ENCODE results near the gene GPBP1L1.
A peak's percentile ranks its signal among the peaks of the same experiment; 100 is the strongest.

Gene GPBP1L1

GRCh38 chr1:45669859-45670655 lies 16.3 kb downstream of the GPBP1L1 start:
- no peak for TF ChIP-seq ZBTB44 (tag by site-specific recombination; IDR thresholded peaks at IDR 0.05)
- TF ChIP-seq ZNF121 (tag by site-specific recombination; IDR thresholded peaks at IDR 0.05): no peak
- no peak for TF ChIP-seq SCRT2 (tag by site-specific recombination; IDR thresholded peaks at IDR 0.05)
- TF ChIP-seq MYNN (tag by site-specific recombination; IDR thresholded peaks at IDR 0.05; ENCODE audit: borderline replicate concordance): no peak
- no peak for TF ChIP-seq ZNF266 (tag by site-specific recombination; IDR thresholded peaks at IDR 0.05; ENCODE audit: low read depth)
- TF ChIP-seq SALL2 (tag by site-specific recombination; IDR thresholded peaks at IDR 0.05; ENCODE audit: borderline replicate concordance): no peak
- no peak for TF ChIP-seq ZNF626 (tag by site-specific recombination; IDR thresholded peaks at IDR 0.05)
- TF ChIP-seq GLIS1 (tag by site-specific recombination; IDR thresholded peaks at IDR 0.05): no peak
- no peak for TF ChIP-seq ZFHX2 (tag by site-specific recombination; conservative IDR thresholded peaks at IDR 0.05)
- TF ChIP-seq ZNF837 (tag by site-specific recombination; IDR thresholded peaks at IDR 0.05): no peak
- no peak for TF ChIP-seq ELK4 (IDR thresholded peaks at IDR 0.05; ENCODE audit: borderline replicate concordance, low read depth, low read length)
- no peak for TF ChIP-seq PRDM2 (tag by site-specific recombination; IDR thresholded peaks at IDR 0.05; ENCODE audit: borderline replicate concordance)
- TF ChIP-seq ZNF37A (tag by site-specific recombination; IDR thresholded peaks at IDR 0.05): no peak
- no peak for TF ChIP-seq ZBTB21 (tag by site-specific recombination; IDR thresholded peaks at IDR 0.05)
- no peak for TF ChIP-seq ZNF184 (tag by site-specific recombination; IDR thresholded peaks at IDR 0.05)
- no peak overlapping the region for H3K27ac ChIP-seq (ENCODE audit: extremely low read depth, low read depth, low read length)
- no peaks in the 10 kb centered on the region for H3K9me3 ChIP-seq (ENCODE audit: control insufficient read depth, insufficient read depth, low read depth, low read length)
- H3K4me1 ChIP-seq (ENCODE audit: control insufficient read depth, insufficient read depth, low read length): no peaks in the 10 kb centered on the region
- ChIA-PET POLR2A (interaction anchor here (0.6 to 1.5 kb wide), 2 partner anchors 16 to 70 kb away, joined by 4 to 10 read pairs; partner anchors contain the start of gene GPBP1L1), CTCF (no interaction called here)
- H3K36me3 ChIP-seq (ENCODE audit: control insufficient read depth in 2 of 2, insufficient read depth in 1 of 2, low read length in 2 of 2): peaks cover 0 to 5% of the 10 kb centered on the region in 2 experiments; a peak in 2 of 3 replicates
- H3K4me3 ChIP-seq (ENCODE audit: low read depth, low read length): no peak overlapping the region

- TF ChIP-seq PRDM6 (tag by site-specific recombination; IDR thresholded peaks at IDR 0.05) (peak; percentile 11; the same call in 1 of the 2 replicates), ZBTB49 (tag by site-specific recombination; IDR thresholded peaks at IDR 0.05; ENCODE audit: low read depth) (no peak)
- Histone ChIP-seq H3K36me3 (ENCODE audit: control insufficient read depth in 2 of 2, insufficient read depth in 1 of 2, low read length in 2 of 2) (peaks cover 0 to 1% of the 10 kb centered on the region in 2 experiments; a peak in 2 of 3 replicates), H3K9me3 (ENCODE audit: control insufficient read depth, insufficient read depth, low read depth, low read length) (no peaks in the 10 kb centered on the region), H3K4me1 (ENCODE audit: control insufficient read depth, insufficient read depth, low read length) (no peaks in the 10 kb centered on the region), H3K27ac (ENCODE audit: extremely low read depth, low read depth, low read length) (no peak overlapping the region), H3K4me3 (ENCODE audit: low read depth, low read length) (no peak overlapping the region)
- POLR2A ChIA-PET: interaction anchor here (0.6 to 1.5 kb wide), 2 partner anchors 17 to 53 kb away, joined by 4 read pairs; partner anchors contain the start of gene GPBP1L1
- CTCF ChIA-PET: no interaction called here
Measured at GRCh38 chr1:45669379-45669778, 17.0 kb downstream of the GPBP1L1 start.

All from HEK293 (cell line).